ENCODE results near the gene KCNIP1.
A peak's percentile ranks its signal among the peaks of the same experiment; 100 is the strongest.

KCNIP1 gene

GRCh38 chr5:170504616-170505266 lies 921 bp downstream of the KCNIP1 start:
- no peak for TF ChIP-seq TAF1 (IDR thresholded peaks at IDR 0.05; ENCODE audit: low read depth)
- no peak for TF ChIP-seq CREB1 (IDR thresholded peaks at IDR 0.05; ENCODE audit: low read depth)
- TF ChIP-seq FOXM1 (IDR thresholded peaks at IDR 0.05; ENCODE audit: borderline replicate concordance, low read depth) = no peak
- TF ChIP-seq CEBPB (IDR thresholded peaks at IDR 0.05) = no peak
- TF ChIP-seq EGR1 (IDR thresholded peaks at IDR 0.05) = no peak
- TF ChIP-seq EP300 (IDR thresholded peaks at IDR 0.05; ENCODE audit: borderline replicate concordance) = no peak
- no peak for TF ChIP-seq TEAD4 (IDR thresholded peaks at IDR 0.05)
- TF ChIP-seq RAD21 (IDR thresholded peaks at IDR 0.05; ENCODE audit: low read depth) = no peak
- no peak for TF ChIP-seq MAX (IDR thresholded peaks at IDR 0.05)

- TF ChIP-seq NFIC (IDR thresholded peaks at IDR 0.05) = peak; percentile 71
- peak; percentile 91 for TF ChIP-seq EP300 (IDR thresholded peaks at IDR 0.05; ENCODE audit: borderline replicate concordance)
- TF ChIP-seq MAX (IDR thresholded peaks at IDR 0.05) = no peak; the same call in 1 of the 2 replicates
- peak; percentile 74 for TF ChIP-seq FOXM1 (IDR thresholded peaks at IDR 0.05; ENCODE audit: borderline replicate concordance, low read depth)
- peak; percentile 86 for TF ChIP-seq TEAD4 (IDR thresholded peaks at IDR 0.05)
- no peak for TF ChIP-seq USF1 (IDR thresholded peaks at IDR 0.05)
- TF ChIP-seq TAF1 (IDR thresholded peaks at IDR 0.05; ENCODE audit: low read depth) = no peak
- TF ChIP-seq TCF12 (IDR thresholded peaks at IDR 0.05; ENCODE audit: low read depth) = peak; percentile 86
- TF ChIP-seq CEBPB (IDR thresholded peaks at IDR 0.05) = no peak
- TF ChIP-seq YY1 (IDR thresholded peaks at IDR 0.05; ENCODE audit: low read depth) = peak; percentile 37; the same call in 1 of the 2 replicates
- TF ChIP-seq ZBTB7A (IDR thresholded peaks at IDR 0.05; ENCODE audit: low read depth) = no peak
- TF ChIP-seq RAD21 (IDR thresholded peaks at IDR 0.05; ENCODE audit: low read depth) = 0 out of 2 replicates have a peak, but pooled peaks have one; percentile 8
- TF ChIP-seq EGR1 (IDR thresholded peaks at IDR 0.05) = no peak
- no peak for TF ChIP-seq REST (IDR thresholded peaks at IDR 0.05; ENCODE audit: low read depth)
- TF ChIP-seq CREB1 (IDR thresholded peaks at IDR 0.05; ENCODE audit: low read depth) = no peak
Measured at GRCh38 chr5:170508036-170508435, 4.2 kb downstream of the KCNIP1 start.

GRCh38 chr5:170508660-170509347 lies 5.0 kb downstream of the KCNIP1 start:
- TF ChIP-seq MAX (IDR thresholded peaks at IDR 0.05) (no peak), CREB1 (IDR thresholded peaks at IDR 0.05; ENCODE audit: low read depth) (no peak), RAD21 (IDR thresholded peaks at IDR 0.05; ENCODE audit: low read depth) (no peak), ZBTB7A (IDR thresholded peaks at IDR 0.05; ENCODE audit: low read depth) (no peak), EP300 (IDR thresholded peaks at IDR 0.05; ENCODE audit: borderline replicate concordance) (peak; percentile 34; the same call in 1 of the 2 replicates), TAF1 (IDR thresholded peaks at IDR 0.05; ENCODE audit: low read depth) (no peak), REST (IDR thresholded peaks at IDR 0.05; ENCODE audit: low read depth) (no peak), EGR1 (IDR thresholded peaks at IDR 0.05) (no peak), TCF12 (IDR thresholded peaks at IDR 0.05; ENCODE audit: low read depth) (no peak), USF1 (IDR thresholded peaks at IDR 0.05) (no peak), TEAD4 (IDR thresholded peaks at IDR 0.05) (peak; percentile 96), NFIC (IDR thresholded peaks at IDR 0.05) (peak; percentile 31; the same call in 1 of the 2 replicates), YY1 (IDR thresholded peaks at IDR 0.05; ENCODE audit: low read depth) (no peak)

GRCh38 chr5:170509348-170509660 lies 5.5 kb downstream of the KCNIP1 start:
- no peak for TF ChIP-seq REST (IDR thresholded peaks at IDR 0.05; ENCODE audit: low read depth)
- TF ChIP-seq TCF12 (IDR thresholded peaks at IDR 0.05; ENCODE audit: low read depth) = no peak
- TF ChIP-seq EP300 (IDR thresholded peaks at IDR 0.05; ENCODE audit: borderline replicate concordance) = no peak
- TF ChIP-seq CEBPB (IDR thresholded peaks at IDR 0.05) = no peak
- no peak for TF ChIP-seq EGR1 (IDR thresholded peaks at IDR 0.05)
- no peak for TF ChIP-seq FOXM1 (IDR thresholded peaks at IDR 0.05; ENCODE audit: borderline replicate concordance, low read depth)

Measured in Ishikawa (cell line).